NCI-H1694 (cell line): ENCODE data around the gene PCDHA2.
"Not testable (repeated sequence)": the region's sequence is repeated elsewhere in the genome, so short reads cannot be mapped to it uniquely, and the experiment has no call there.

Source experiments
- DNase-seq: peaks from one replicate; lab custom pipeline; 2025; lab: John Stamatoyannopoulos, UW

The PCDHA2 gene

GRCh38 chr5:140794595-140795258 lies at the start of gene PCDHA2:
PCDHA2 (plus strand) TSS chr5:140794852.
- DNase-seq, result no peak

DNA sequence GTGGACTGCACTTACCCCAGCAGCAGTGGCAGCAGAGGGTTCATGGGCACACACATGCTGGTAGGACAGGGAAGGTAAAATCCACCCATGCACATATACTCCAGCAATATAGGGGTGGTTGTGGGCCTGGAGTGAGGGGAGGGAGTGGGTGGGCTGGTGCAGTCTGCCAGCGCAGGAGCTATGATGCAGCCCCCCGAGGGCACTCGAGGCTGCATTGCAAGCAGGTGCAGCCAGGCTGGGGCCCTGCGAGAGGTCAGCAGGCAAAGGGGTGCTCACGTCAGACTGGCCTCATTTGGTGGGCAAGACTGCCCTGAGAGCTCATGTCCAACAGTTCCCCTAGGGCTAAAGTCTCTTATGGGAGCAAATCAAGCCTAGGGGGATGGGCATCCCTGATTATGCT lies 41.1 kb upstream of the PCDHA2 start:
- no peak for DNase-seq

DNA sequence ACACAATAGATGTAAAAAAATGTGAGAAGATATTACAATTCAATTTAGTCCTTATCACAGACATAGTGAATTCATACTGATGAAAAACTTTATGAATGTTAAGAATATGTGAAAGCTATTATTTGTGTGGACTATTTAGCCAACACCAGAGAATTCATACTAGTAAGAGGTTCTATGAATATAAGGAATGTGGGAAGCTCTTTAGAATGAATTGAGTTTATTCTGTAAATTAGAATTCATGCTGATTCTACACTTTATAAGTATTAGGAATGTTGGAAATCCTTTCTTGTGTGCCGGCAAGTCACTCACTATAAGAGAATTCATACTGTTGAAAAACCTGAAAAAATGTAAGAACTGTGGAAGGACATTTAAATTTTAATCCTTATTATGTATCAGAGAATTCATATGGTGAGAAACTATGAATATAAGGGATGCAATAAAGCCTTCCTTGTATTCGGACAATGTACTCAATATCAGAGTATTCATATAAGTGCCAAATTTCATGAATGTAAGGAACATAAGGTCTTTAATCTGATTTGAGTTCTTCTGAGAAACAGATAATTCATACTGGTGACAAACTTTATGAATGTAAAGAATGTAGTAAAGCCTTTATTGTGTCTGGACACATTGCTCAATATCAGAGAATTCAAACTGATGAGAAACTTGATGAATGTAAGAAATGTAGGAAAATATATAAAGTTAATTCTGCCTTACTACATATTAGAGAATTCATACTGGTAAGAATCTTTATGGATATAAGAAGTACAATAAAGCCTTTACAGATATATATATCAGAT lies 30.3 kb upstream of the PCDHA2 start:
- no peak for DNase-seq

- no peak for DNase-seq
Measured at GRCh38 chr5:140767444-140767843, 27.2 kb upstream of the PCDHA2 start.

DNA sequence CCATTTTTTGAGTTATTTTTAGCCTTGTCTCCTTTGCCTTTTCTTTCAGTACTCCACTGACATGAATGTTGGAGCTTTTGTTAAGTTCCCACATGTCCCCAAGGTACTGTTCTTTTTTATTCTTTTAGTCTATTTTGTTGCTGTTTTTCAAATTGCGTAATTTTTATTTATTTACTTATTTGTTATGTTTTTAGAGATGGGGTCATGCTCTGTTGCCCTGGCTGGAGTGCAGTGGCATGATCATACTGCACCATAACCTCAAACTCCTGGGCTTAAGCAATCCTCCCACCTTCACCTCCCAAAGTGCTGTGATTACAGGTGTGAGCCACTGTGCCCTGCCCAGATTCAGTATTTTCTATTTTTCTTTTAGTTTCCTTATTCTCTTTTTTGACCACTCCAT lies 14.1 kb upstream of the PCDHA2 start:
- no peak for DNase-seq

DNA sequence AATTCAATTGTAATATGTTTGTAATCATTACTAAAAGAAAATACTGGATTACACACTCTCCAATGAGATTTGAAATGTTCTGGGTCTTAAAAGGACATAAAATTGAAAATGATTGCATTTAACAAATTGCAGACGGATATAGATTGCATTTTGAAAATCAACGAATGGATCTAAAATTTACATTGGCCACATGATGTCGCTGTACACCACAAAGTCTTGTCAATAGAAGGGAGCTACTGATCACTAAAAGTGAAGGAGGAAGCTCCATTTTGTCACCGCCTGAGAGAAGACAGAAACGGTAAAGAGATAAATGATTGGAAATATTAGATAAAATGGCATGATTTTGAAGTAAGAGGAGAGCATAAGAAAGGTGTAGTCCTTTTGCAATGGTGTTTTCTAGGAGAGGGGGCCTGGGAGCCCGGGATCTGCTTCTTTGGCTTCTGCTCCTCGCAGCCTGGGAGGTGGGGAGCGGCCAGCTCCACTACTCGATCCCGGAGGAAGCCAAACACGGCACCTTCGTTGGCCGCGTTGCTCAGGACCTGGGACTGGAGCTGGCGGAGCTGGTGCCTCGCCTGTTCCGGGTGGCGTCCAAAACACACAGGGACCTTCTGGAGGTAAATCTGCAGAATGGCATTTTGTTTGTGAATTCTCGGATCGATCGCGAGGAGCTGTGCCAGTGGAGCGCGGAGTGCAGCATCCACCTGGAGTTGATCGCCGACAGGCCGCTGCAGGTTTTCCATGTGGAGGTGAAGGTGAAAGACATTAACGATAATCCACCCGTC lies 8.6 kb upstream of the PCDHA2 start, which contains the start of gene PCDHA1:
TSS of gene PCDHA1 (plus strand) at position 236 of the 782 bp plus-strand sequence.
- DNase-seq, result peak; percentile 33

DNA sequence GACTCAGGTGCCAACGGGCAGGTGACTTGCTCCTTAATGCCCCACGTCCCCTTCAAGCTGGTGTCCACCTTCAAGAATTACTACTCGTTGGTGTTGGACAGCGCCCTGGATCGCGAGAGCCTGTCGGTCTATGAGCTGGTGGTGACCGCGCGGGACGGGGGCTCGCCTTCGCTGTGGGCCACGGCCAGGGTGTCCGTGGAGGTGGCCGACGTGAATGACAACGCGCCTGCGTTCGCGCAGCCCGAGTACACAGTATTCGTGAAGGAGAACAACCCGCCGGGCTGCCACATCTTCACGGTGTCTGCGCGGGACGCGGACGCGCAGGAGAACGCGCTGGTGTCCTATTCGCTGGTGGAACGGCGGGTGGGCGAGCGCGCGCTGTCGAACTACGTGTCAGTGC lies 7.2 kb upstream of the PCDHA2 start:
- not testable (repeated sequence) for DNase-seq

- not testable (repeated sequence) for DNase-seq
Measured at GRCh38 chr5:140787849-140788504, 6.7 kb upstream of the PCDHA2 start.

DNA sequence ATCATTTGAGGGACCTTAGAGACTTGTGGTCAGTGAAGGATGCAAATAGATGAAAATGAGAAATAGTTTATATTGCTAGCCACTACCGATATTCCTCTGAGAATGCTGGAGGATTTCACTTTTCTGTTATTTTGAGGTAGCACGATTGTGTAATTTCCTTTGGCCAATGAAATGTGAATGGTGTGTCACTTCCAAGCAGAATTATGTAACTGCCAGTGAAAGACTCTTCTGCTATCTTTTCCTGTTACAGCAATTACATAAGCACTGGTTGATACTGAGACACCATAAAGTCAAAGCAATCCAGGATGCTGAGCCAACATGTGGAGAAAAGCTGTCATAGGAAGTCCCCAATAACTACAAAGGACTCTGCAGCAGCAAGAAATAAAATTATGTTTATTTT lies 3.6 kb upstream of the PCDHA2 start:
- no peak for DNase-seq

DNA sequence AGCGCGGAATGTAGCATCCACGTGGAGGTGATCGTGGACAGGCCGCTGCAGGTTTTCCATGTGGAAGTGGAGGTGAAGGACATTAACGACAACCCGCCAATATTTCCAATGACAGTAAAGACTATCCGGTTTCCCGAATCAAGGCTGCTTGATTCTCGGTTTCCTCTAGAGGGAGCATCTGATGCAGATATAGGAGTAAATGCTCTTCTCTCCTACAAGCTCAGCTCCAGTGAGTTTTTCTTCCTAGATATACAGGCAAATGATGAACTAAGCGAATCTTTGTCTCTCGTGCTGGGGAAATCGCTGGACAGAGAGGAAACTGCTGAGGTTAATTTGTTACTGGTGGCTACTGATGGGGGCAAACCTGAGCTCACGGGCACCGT lies 598 bp downstream of the PCDHA2 start:
- no peak for DNase-seq

- not testable (repeated sequence) for DNase-seq
Measured at GRCh38 chr5:140796072-140796717, 1.5 kb downstream of the PCDHA2 start.

DNA sequence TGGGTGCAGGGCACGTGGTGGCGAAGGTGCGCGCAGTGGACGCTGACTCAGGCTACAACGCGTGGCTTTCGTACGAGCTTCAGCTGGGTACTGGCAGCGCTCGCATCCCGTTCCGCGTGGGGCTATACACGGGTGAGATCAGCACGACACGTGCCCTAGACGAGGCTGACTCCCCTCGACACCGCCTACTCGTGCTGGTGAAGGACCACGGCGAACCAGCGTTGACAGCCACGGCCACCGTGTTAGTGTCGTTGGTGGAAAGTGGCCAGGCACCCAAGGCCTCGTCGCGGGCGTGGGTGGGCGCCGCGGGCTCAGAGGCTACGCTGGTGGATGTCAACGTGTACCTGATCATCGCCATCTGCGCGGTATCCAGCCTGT lies 2.1 kb downstream of the PCDHA2 start:
- no peak for DNase-seq

DNA sequence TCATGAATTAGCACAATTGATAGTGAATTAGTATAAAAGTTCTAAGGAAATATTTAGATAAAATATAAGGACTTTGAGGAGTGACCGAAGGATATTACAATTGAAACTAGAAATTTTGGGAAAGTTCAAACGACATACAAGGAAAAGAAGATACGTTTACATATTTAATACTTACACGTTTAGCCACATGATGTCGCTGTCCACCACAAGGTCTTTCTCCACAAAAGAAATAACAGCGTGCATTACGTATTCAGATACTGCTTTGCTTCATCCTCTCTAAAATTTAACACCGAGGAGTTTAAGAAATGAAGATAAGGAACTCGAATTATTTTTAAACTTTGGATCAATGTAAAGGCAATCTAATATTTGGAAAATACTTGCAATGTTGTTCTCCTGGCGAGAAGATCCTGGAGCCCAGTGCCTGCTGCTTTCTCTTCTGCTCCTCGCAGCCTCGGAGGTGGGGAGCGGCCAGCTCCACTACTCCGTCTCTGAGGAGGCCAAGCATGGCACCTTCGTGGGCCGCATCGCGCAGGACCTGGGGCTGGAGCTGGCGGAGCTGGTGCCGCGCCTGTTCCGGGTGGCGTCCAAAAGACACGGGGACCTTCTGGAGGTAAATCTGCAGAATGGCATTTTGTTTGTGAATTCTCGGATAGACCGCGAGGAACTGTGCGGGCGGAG lies 6.3 kb downstream of the PCDHA2 start, which contains the start of gene PCDHA3:
TSS of gene PCDHA3 (plus strand) at position 242 of the 678 bp plus-strand sequence.
- peak; percentile 12 for DNase-seq

- DNase-seq, result no peak
Measured at GRCh38 chr5:140801494-140801841, 6.8 kb downstream of the PCDHA2 start.

GRCh38 chr5:140802381-140802780 lies 7.7 kb downstream of the PCDHA2 start:
- DNase-seq, result not testable (repeated sequence)

- no peak for DNase-seq
Measured at GRCh38 chr5:140802781-140803271, 8.2 kb downstream of the PCDHA2 start.

DNA sequence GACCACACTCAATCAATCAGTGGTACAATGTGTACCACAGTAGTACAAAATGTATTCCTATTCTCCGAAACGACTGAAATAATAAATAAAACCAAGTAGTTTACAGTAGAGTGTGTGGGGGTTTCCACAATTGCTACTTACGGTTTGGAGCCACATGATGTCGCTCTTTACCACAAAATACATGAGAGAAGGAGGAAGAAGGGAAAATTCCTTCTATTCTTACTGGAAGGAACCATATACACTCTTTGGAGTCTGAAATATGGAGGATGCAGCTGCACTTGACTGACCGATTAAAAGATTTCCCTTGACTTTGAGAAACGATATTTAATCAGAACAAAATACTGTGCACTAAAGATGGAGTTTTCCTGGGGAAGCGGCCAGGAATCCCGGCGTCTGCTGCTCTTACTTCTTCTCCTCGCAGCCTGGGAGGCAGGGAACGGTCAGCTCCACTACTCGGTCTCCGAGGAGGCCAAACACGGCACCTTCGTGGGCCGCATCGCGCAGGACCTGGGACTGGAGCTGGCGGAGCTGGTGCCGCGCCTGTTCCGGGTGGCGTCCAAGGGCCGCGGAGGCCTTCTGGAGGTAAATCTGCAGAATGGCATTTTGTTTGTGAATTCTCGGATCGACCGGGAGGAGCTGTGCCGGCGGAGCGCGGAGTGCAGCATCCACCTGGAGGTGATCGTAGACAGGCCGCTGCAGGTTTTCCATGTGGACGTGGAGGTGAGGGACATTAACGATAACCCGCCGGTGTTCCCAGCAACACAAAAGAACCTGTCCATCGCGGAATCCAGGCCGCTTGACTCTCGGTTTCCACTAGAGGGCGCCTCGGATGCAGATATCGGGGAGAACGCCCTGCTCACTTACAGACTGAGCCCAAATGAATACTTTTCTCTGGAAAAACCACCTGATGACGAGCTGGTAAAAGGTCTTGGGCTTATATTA lies 12.5 kb downstream of the PCDHA2 start, which contains the start of gene PCDHA4:
TSS of gene PCDHA4 (plus strand) at position 235 of the 942 bp plus-strand sequence.
- no peak for DNase-seq

GRCh38 chr5:140808241-140808888 lies 13.7 kb downstream of the PCDHA2 start:
- not testable (repeated sequence) for DNase-seq

DNA sequence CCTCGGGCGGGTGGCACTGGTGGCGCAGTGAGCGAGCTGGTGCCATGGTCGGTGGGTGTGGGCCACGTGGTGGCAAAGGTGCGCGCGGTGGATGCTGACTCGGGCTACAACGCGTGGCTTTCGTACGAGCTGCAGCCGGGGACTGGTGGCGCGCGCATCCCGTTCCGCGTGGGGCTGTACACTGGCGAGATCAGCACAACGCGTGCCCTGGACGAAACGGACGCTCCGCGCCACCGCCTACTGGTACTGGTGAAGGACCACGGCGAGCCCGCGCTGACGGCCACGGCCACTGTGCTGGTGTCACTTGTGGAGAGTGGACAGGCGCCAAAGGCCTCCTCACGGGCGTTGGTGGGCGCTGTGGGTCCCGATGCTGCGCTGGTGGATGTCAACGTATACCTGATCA lies 14.2 kb downstream of the PCDHA2 start:
- DNase-seq, result no peak
